Measurements from ENCODE around the gene PDIA6. TPM values are rescaled to one million over a fixed set of nuclear protein-coding genes. Genes with fewer than 3 reads are reported as not detected.
"Not testable (repeated sequence)": the region's sequence is repeated elsewhere in the genome, so short reads cannot be mapped to it uniquely, and the experiment has no call there.

The PDIA6 gene
- total RNA-seq, 4 donors from 2014 or later: 86.9 to 146 (median 114) TPM

DNA sequence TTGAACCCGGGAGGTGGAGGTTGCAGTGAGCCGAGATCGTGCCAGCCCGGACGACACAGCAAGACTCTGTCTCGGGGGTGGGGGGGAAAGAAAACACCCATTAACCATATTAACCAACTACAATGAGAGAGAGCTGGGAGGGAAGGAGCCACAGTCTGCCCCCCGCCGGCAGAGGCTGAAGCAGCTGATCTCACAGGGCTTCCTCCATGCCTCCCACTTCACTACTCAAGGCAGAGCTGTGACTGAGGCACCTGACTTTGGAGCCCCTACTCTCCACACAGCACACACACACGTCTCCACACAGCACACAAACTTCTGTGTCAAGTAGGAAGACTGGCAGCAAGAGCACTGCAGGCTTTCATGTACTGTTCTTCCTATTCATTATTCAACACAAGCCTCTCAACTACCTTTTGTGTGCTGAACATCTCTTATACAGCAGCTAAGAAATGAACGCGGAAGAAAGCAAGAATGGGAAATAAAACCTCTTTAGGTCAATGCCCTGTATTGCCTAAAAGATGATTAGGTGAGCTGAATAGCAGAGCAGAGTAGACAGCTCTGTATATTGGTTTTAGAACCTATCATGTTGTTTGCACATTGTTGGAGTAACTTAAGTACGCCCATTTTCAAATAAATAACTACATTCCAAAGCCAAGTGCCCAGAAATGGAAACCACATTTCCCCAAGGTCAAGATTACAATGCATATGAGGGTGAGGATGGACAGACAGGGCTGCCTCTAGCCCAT lies 26.2 kb downstream of the PDIA6 start:
- ATAC-seq (ENCODE audit: low FRiP score) (no peak), DNase-seq (ENCODE audit: low spot score) (no peak)
- TF ChIP-seq, protein P1, sequence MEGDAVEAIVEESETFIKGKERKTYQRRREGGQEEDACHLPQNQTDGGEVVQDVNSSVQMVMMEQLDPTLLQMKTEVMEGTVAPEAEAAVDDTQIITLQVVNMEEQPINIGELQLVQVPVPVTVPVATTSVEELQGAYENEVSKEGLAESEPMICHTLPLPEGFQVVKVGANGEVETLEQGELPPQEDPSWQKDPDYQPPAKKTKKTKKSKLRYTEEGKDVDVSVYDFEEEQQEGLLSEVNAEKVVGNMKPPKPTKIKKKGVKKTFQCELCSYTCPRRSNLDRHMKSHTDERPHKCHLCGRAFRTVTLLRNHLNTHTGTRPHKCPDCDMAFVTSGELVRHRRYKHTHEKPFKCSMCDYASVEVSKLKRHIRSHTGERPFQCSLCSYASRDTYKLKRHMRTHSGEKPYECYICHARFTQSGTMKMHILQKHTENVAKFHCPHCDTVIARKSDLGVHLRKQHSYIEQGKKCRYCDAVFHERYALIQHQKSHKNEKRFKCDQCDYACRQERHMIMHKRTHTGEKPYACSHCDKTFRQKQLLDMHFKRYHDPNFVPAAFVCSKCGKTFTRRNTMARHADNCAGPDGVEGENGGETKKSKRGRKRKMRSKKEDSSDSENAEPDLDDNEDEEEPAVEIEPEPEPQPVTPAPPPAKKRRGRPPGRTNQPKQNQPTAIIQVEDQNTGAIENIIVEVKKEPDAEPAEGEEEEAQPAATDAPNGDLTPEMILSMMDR (IDR thresholded peaks at IDR 0.05): no peak

GRCh38 chr2:10785260-10785659 lies 27.3 kb downstream of the PDIA6 start:
- DNase-seq (ENCODE audit: low spot score): no peak
- no peak for ATAC-seq (ENCODE audit: low FRiP score)
- TF ChIP-seq, protein P1 (IDR thresholded peaks at IDR 0.05): no peak

GRCh38 chr2:10784719-10785118 lies 27.9 kb downstream of the PDIA6 start:
- TF ChIP-seq, protein P1 (IDR thresholded peaks at IDR 0.05): no peak
- DNase-seq (ENCODE audit: low spot score): no peak
- no peak for ATAC-seq (ENCODE audit: low FRiP score)

- TF ChIP-seq, protein P1 (IDR thresholded peaks at IDR 0.05): no peak
- ATAC-seq (ENCODE audit: low FRiP score): no peak
Measured at GRCh38 chr2:10783421-10783820, 29.2 kb downstream of the PDIA6 start.

GRCh38 chr2:10781746-10782145 lies 30.8 kb downstream of the PDIA6 start:
- TF ChIP-seq, protein P1 (IDR thresholded peaks at IDR 0.05): no peak
- no peak for ATAC-seq (ENCODE audit: low FRiP score)
- no peak for DNase-seq (ENCODE audit: low spot score)

More at GRCh38 chr2:10783421-10783820, 29.2 kb downstream of the PDIA6 start:
- DNase-seq (ENCODE audit: low spot score): no peak

DNA sequence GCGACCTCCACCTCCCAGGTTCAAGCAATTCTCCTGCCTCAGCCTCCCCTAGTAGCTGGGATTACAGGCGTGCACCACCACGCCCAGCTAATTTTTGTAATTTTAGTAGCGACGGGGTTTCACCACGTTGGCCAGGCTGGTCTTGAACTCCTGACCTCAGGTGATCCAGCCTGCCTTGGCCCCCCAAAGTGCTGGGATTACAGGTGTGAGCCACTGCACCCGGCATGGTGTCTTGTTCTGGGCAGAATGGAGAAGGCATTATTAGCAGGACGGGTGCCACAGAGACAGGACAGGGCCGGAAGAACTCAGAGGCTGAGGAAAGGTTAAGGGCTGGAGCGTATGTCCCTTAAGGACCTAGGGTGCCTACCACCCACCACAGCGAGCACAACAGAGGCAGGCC lies 31.8 kb downstream of the PDIA6 start:
- DNase-seq (ENCODE audit: low spot score): not testable (repeated sequence)

DNA sequence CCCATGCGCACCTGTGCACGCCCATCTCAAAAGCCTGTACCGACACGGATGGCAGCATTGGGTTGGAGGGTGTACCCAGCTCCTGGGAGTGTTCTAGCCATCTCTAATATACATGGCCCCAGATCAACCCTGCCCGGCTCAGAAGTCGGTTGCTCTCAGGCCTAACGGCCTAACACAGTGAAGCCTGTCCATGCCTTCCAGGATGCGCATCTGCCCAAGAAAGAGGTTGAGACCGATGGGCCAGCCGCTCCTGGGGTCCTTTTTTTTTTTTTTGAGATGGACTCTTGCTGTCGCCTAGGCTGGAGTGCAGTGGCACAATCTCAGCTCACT lies 32.1 kb downstream of the PDIA6 start:
- ATAC-seq (ENCODE audit: low FRiP score) (no peak), DNase-seq (ENCODE audit: low spot score) (no peak)
- TF ChIP-seq, protein P1 (IDR thresholded peaks at IDR 0.05): no peak

More for the DNA sequence above, 31.8 kb downstream of the PDIA6 start:
- ATAC-seq (ENCODE audit: low FRiP score): not testable (repeated sequence)
